Cardiac muscle cell (in vitro differentiated cells and primary cell): Measurements from ENCODE around the gene TBCE. TPM values are rescaled to one million over a fixed set of nuclear protein-coding genes. Genes with fewer than 3 reads are reported as not detected.
"Not testable (repeated sequence)": the region's sequence is repeated elsewhere in the genome, so short reads cannot be mapped to it uniquely, and the experiment has no call there.

Experiments used
- DNase-seq, 2 donors: peaks; one replicate each; pipeline versions ENCODE4 v3.0.0 to v3.0.0-alpha.2; 2010 to 2017; ENCODE audit warnings: low read depth in 1 of 2, low spot score in 1 of 2
- H3K27ac ChIP-seq: fragments of 200-600 bp; sonication (generic); 2 replicates; pipeline ENCODE4 v1.5.1; 2016
- H3K27me3 ChIP-seq: fragments of 200-600 bp; sonication (generic); 2 replicates; pipeline ENCODE4 v1.6.0; 2016; ENCODE audit warnings: control low read depth
- H3K36me3 ChIP-seq: fragments of 200-600 bp; sonication (generic); 2 replicates; pipeline ENCODE4 v1.5.1; 2016; ENCODE audit warnings: control low read depth
- H3K4me1 ChIP-seq: fragments of 200-600 bp; sonication (generic); 2 replicates; pipeline ENCODE4 v1.8.1; 2017; ENCODE audit warnings: low read depth, mild to moderate bottlenecking, mixed run types
- H3K4me3 ChIP-seq: fragments of 200-600 bp; sonication (generic); 2 replicates; pipeline ENCODE4 v1.5.1; 2016; ENCODE audit warnings: mild to moderate bottlenecking
- H3K9me3 ChIP-seq: fragments of 200-600 bp; sonication (generic); 2 replicates; pipeline ENCODE4 v1.5.1; 2017; ENCODE audit warnings: low read depth, mild to moderate bottlenecking, control low read depth
- CTCF ChIP-seq: IDR thresholded peaks from 2 replicates; pipeline ENCODE4 v1.5.1; 2012; ENCODE audit warnings: low read depth, mild to moderate bottlenecking, low read length
- polyA plus RNA-seq: library from polyadenylated mRNA; unstranded; fragments of >200 nt; fragmentation: Nextera tagmentation; extraction: Ambion mirVana; gene quantifications from 2 replicates; pipeline ENCODE4 v1.2.1, GENCODE V29; 2016
- total RNA-seq: library from RNA; depleted of rRNA; stranded (reverse); fragments of >200 nt; gene quantifications from 2 replicates; pipeline ENCODE4 v1.2.3, GENCODE V29; 2016

TBCE gene
- total and polyA plus RNA-seq, 2 experiments from 2014 or later = 17.9 to 34.8 TPM

DNA sequence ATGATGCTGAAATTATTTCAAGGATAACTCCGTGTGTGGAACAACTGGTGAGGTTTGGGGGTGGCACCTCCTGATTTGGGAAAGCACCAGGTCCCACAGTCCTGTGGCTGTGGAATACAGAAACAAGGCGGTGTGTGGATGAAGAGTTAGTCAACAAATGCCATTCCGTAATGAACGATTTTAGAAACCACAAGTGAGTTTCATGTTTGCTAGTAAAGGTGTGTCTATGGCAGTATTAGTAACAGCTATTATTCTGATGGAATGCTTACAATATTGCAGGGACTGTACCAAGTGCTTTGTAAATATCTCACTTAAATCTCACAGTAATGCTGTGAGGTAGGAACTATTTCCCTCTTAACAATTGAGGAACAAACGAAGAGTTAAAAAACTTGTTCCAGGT, 83.2 kb downstream of the TBCE start:
- Histone ChIP-seq H3K4me3 (no peak overlapping the region), H3K36me3 (peaks cover 55% of the 10 kb centered on the region), H3K4me1 (peaks cover 13% of the 10 kb centered on the region), H3K27me3 (no peaks in the 10 kb centered on the region), H3K9me3 (no peaks in the 10 kb centered on the region), H3K27ac (peak overlapping the region; percentile 78)
- no peak for DNase-seq
- no peak for TF ChIP-seq CTCF

GRCh38 chr1:235450886-235451483, 83.8 kb downstream of the TBCE start:
- Histone ChIP-seq H3K4me1 (peaks cover 13% of the 10 kb centered on the region), H3K4me3 (no peak overlapping the region), H3K36me3 (peaks cover 55% of the 10 kb centered on the region), H3K9me3 (no peaks in the 10 kb centered on the region), H3K27ac (peak overlapping the region; percentile 78), H3K27me3 (no peaks in the 10 kb centered on the region)
- peak in 1 of 2 donors; percentile 7 for DNase-seq
- TF ChIP-seq CTCF = no peak

DNA sequence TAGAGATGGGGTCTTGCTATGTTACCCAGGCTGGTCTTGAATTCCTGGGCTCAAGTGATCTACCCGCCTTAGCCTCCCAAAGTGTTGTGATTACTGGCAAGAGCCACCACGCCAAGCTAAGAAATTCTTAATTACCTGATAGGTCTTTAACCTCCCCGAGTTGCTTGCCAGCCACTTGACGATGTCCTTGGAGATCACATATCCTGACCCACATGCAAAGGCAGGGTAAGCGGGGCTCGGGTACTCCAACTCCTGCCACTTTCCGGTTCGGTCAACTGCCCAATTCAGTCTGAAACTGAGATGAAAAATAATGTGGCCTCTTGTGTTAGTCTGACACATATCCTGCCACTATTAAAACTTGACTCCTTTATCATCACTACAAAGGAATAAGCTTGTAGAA, 86.8 kb downstream of the TBCE start:
- no peaks in the 10 kb centered on the region for H3K27me3 ChIP-seq
- peaks cover 39% of the 10 kb centered on the region for H3K36me3 ChIP-seq
- H3K4me1 ChIP-seq = peaks cover 13% of the 10 kb centered on the region
- TF ChIP-seq CTCF = no peak
- H3K9me3 ChIP-seq = no peaks in the 10 kb centered on the region
- H3K27ac ChIP-seq = no peak overlapping the region
- DNase-seq = no peak
- no peak overlapping the region for H3K4me3 ChIP-seq

- H3K27me3 ChIP-seq = no peaks in the 10 kb centered on the region
- no peak overlapping the region for H3K27ac ChIP-seq
- H3K36me3 ChIP-seq = peaks cover 28% of the 10 kb centered on the region
- H3K4me3 ChIP-seq = no peak overlapping the region
- no peaks in the 10 kb centered on the region for H3K9me3 ChIP-seq
- peaks cover 13% of the 10 kb centered on the region for H3K4me1 ChIP-seq
- no peak for DNase-seq
- no peak for TF ChIP-seq CTCF
Observed at GRCh38 chr1:235455097-235455496, 87.9 kb downstream of the TBCE start.

DNA sequence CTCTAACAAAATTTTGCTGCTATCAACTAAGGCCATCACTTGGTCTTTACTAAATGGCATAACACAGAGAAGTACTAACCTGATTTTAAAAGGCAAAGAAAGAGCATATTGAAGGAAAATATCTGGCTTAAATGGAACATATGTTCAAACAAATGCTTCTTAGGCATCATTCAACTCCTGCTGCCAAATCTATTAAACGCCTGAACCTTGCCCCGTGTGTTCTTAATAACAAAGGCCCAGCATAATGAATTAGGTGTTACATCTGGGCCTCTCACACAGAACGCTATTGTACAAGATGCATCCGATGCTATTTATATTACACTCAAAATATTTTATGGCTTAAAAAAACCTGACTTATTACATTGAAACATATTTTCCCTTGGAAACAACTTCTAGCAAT, 88.6 kb downstream of the TBCE start:
- no peak for DNase-seq
- Histone ChIP-seq H3K36me3 (peaks cover 22% of the 10 kb centered on the region), H3K27me3 (no peaks in the 10 kb centered on the region), H3K27ac (no peak overlapping the region), H3K4me1 (peaks cover 6% of the 10 kb centered on the region), H3K4me3 (no peak overlapping the region), H3K9me3 (no peaks in the 10 kb centered on the region)
- no peak for TF ChIP-seq CTCF

DNA sequence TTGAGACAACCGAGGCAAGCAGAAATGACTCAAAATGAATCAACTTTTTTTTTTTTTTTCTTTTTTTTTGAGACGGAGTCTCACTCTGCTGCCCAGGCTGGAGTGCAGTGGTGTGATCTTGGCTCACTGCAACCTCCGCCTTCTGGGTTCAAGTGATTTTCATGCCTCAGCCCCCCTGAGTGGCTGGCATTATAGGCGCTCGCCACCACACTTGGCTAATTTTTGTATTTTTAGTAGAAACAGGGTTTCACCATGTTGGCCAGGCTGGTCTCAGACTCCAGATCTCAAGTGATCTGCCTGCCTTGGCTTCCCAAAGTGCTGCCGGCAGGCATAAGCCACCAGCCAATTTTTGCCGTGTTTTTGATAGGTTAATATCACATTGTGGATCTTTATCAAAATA, 90.6 kb downstream of the TBCE start:
- DNase-seq = not testable (repeated sequence)

More for the DNA sequence above, 90.6 kb downstream of the TBCE start:
- H3K9me3 ChIP-seq, H3K4me3 ChIP-seq, H3K27ac ChIP-seq, H3K4me1 ChIP-seq, H3K27me3 ChIP-seq: not testable (repeated sequence)
- peaks cover 17% of the 10 kb centered on the region for H3K36me3 ChIP-seq
